GM12878 (cell line): Measurements from ENCODE around the gene TRPM6. TPM values are rescaled to one million over a fixed set of nuclear protein-coding genes. Genes with fewer than 3 reads are reported as not detected.

Source experiments
- ATAC-seq: fragments of 200-7000 bp; cut with Tn5 transposase; 3 replicates; pipeline ENCODE4 v1.9.1; 2020; ENCODE audit warnings: mild to moderate bottlenecking, moderate library complexity
- BruUV-seq: library from RNA; stranded (reverse); fragments of 400-500 nt; replicated peaks from 2 replicates; lab custom pipeline; 2021; lab: Mats Ljungman, UMichigan
- CTCF ChIA-PET: fragments of 300-600 bp; sonication (Branson Sonifier 250); formaldehyde crosslinking; extraction: SDS; loops from one replicate; lab custom pipeline; 2021; ENCODE audit warnings: inconsistent platforms; lab: Yijun Ruan, JAX
- POLR2A ChIA-PET: fragments of 350-600 bp; formaldehyde crosslinking; extraction: SDS; loops from one replicate; lab custom pipeline; 2021; ENCODE audit warnings: inconsistent platforms; lab: Charles Lee
- RAD21 ChIA-PET: fragments of 300-600 bp; sonication (Branson Sonifier 250); formaldehyde crosslinking; loops from one replicate; lab custom pipeline; 2023; ENCODE audit warnings: antibody characterized with exemption; ENCODE audit not compliant: unreplicated experiment; lab: Charles Lee
- SMC1A ChIA-PET: fragments of 300-600 bp; sonication (Branson Sonifier 250); formaldehyde crosslinking; loops from one replicate; lab custom pipeline; 2023; ENCODE audit not compliant: unreplicated experiment, uncharacterized antibody; lab: Charles Lee
- DNase-seq: peaks from one replicate; pipeline ENCODE4 v3.0.0-alpha.2; 2011; ENCODE audit warnings: low read depth, low spot score
- FAIRE-seq: peaks from 3 replicates; lab custom pipeline; 2011; peaks lifted over from hg19 to GRCh38; lab: Jason Lieb, UNC
- H2AFZ ChIP-seq: 2 replicates; pipeline ENCODE4 v1.6.0; 2011; ENCODE audit warnings: low read depth, low read length, control low read depth; ENCODE audit not compliant: control insufficient read depth
- H3K27ac ChIP-seq: 2 replicates; pipeline ENCODE4 v1.5.1; 2011; ENCODE audit warnings: control low read depth; ENCODE audit not compliant: control insufficient read depth, insufficient read depth
- H3K27me3 ChIP-seq, 2 experiments: replicated peaks in 1 of 2; 2 replicates each; pipeline versions ENCODE4 v1.6.0 to v1.6.1; 2011; ENCODE audit warnings: low read length in 1 of 2; ENCODE audit not compliant: control insufficient read depth in 2 of 2, insufficient read depth in 2 of 2
- H3K36me3 ChIP-seq, 2 experiments: 2 replicates each; pipeline ENCODE4 v1.5.1; 2011; ENCODE audit warnings: low read length in 1 of 2; ENCODE audit not compliant: control insufficient read depth in 2 of 2, insufficient read depth in 2 of 2
- H3K4me1 ChIP-seq: 2 replicates; pipeline ENCODE4 v1.6.1; 2011; ENCODE audit warnings: mild to moderate bottlenecking, low read length, moderate library complexity, mixed read lengths; ENCODE audit not compliant: control insufficient read depth, insufficient read depth
- H3K4me2 ChIP-seq: 2 replicates; pipeline ENCODE4 v1.6.0; 2011; ENCODE audit warnings: control low read depth; ENCODE audit not compliant: control insufficient read depth, insufficient read depth
- H3K4me3 ChIP-seq: fragments of 200-600 bp; sonication (generic); 2 replicates; pipeline ENCODE4 v1.5.1; 2016
- H3K79me2 ChIP-seq: 2 replicates; pipeline ENCODE4 v1.6.0; 2011; ENCODE audit warnings: low read length; ENCODE audit not compliant: control insufficient read depth, insufficient read depth
- H3K9ac ChIP-seq: 2 replicates; pipeline ENCODE4 v1.8.0; 2011; ENCODE audit warnings: low read length, control low read depth, mixed read lengths; ENCODE audit not compliant: control insufficient read depth, insufficient read depth
- H3K9me3 ChIP-seq: replicated peaks from 3 replicates; pipeline ENCODE4 v1.5.1; 2011; ENCODE audit warnings: mild to moderate bottlenecking, low read length; ENCODE audit not compliant: control insufficient read depth, insufficient read depth
- H4K20me1 ChIP-seq: 2 replicates; pipeline ENCODE4 v1.6.0; 2011; ENCODE audit not compliant: control insufficient read depth, insufficient read depth
- CTCF ChIP-seq, 3 experiments: IDR thresholded peaks in 2 of 3; conservative IDR thresholded peaks in 1 of 3; 2 replicates each; pipeline ENCODE4 v1.5.1; 2011; ENCODE audit warnings: low read depth in 3 of 3, low read length in 3 of 3, mild to moderate bottlenecking in 3 of 3, control low read depth in 2 of 3, moderate library complexity in 2 of 3, inconsistent platforms in 1 of 3, mixed read lengths in 1 of 3; ENCODE audit not compliant: control insufficient read depth in 2 of 3, insufficient read depth in 1 of 3; ENCODE audit errors: extremely low read depth in 1 of 3
- ELK1 ChIP-seq: IDR thresholded peaks from 2 replicates; pipeline ENCODE4 v1.6.1; 2012; ENCODE audit warnings: low read depth, low read length, improper control_type of control experiment
- MEF2A ChIP-seq: IDR thresholded peaks from 2 replicates; pipeline ENCODE4 v1.6.1; 2011; ENCODE audit warnings: low read depth, mild to moderate bottlenecking, low read length, moderate library complexity; ENCODE audit not compliant: insufficient read depth
- MEF2B ChIP-seq: fragments of 450-650 bp; IDR thresholded peaks from 2 replicates; pipeline ENCODE4 v1.6.1; 2018; ENCODE audit warnings: mild to moderate bottlenecking, moderate library complexity; ENCODE audit not compliant: partially characterized antibody, poor library complexity, severe bottlenecking
- MYB ChIP-seq: fragments of 150-350 bp; IDR thresholded peaks from 2 replicates; pipeline ENCODE4 v1.6.1; 2014; ENCODE audit warnings: mild to moderate bottlenecking, low read depth, low read length, borderline replicate concordance
- PAX5 ChIP-seq: IDR thresholded peaks from 2 replicates; pipeline ENCODE4 v1.6.1; 2011; ENCODE audit warnings: low read depth, low read length, borderline replicate concordance
- POU2F2 ChIP-seq: IDR thresholded peaks from 3 replicates; pipeline ENCODE4 v1.6.1; 2011; ENCODE audit warnings: low read depth, mild to moderate bottlenecking, low read length, borderline replicate concordance
- RAD21 ChIP-seq: IDR thresholded peaks from 2 replicates; pipeline ENCODE4 v1.6.1; 2011; ENCODE audit warnings: mild to moderate bottlenecking, low read depth, low read length, moderate library complexity; ENCODE audit not compliant: insufficient read depth
- SMC3 ChIP-seq: IDR thresholded peaks from 2 replicates; pipeline ENCODE4 v1.6.1; 2011; ENCODE audit warnings: low read length, improper control_type of control experiment, borderline replicate concordance
- SREBF1 ChIP-seq: IDR thresholded peaks from 2 replicates; pipeline ENCODE4 v1.6.1; 2012; ENCODE audit warnings: mild to moderate bottlenecking, low read length
- TCF12 ChIP-seq: IDR thresholded peaks from 2 replicates; pipeline ENCODE4 v1.6.1; 2011; ENCODE audit warnings: low read depth, mild to moderate bottlenecking, low read length
- YY1 ChIP-seq: IDR thresholded peaks from 2 replicates; pipeline ENCODE4 v1.6.1; 2011; ENCODE audit warnings: low read depth, mild to moderate bottlenecking, low read length
- ZBED1 ChIP-seq: IDR thresholded peaks from 2 replicates; pipeline ENCODE4 v1.6.1; 2016; ENCODE audit warnings: borderline replicate concordance
- ZNF384 ChIP-seq: IDR thresholded peaks from 2 replicates; pipeline ENCODE4 v1.6.1; 2012; ENCODE audit warnings: low read depth, mild to moderate bottlenecking, low read length, improper control_type of control experiment, borderline replicate concordance
- ZNF622 ChIP-seq: fragments of 450-650 bp; IDR thresholded peaks from 2 replicates; pipeline ENCODE4 v1.6.1; 2017; ENCODE audit warnings: mild to moderate bottlenecking, inconsistent platforms
- whole genome bisulfite sequencing: methylation state at CpG from one replicate; pipeline ENCODE4 v1.1.6; 2016; ENCODE audit warnings: low lambda C conversion rate; ENCODE audit not compliant: insufficient replicate concordance, insufficient coverage; ENCODE audit errors: missing lambda C conversion rate; 5-methylcytosine and 5-hydroxymethylcytosine counted together
- in situ Hi-C: fragments of 300-500 bp; cut with MboI; formaldehyde crosslinking; loops from 9 replicates; pipeline ENCODE4 v1.14.3; 2018; ENCODE audit warnings: mixed read lengths
- intact Hi-C: fragments of 100-400 bp; cut with micrococcal nuclease; formaldehyde crosslinking; loops from one replicate; pipeline ENCODE4 v1.14.2; 2022; ENCODE audit not compliant: unreplicated experiment
- polyA plus RNA-seq, 11 experiments: library from polyadenylated mRNA; depleted of rRNA in 4 of 11; unstranded in 6 of 11; stranded (reverse) in 5 of 11; fragments of >200 nt; fragmentation: Nextera tagmentation in 4 of 11; fragmentation: Illumina TruSeq in 1 of 11; extraction: Ambion mirVana in 4 of 11; extraction: Trizol in 1 of 11; gene quantifications; 1 replicate in 1 of 11; 2 replicates in 10 of 11; pipeline versions ENCODE4 v1.2.1 to v1.2.3, GENCODE V29; 2011 to 2016; ENCODE audit warnings: inconsistent platforms in 2 of 11, missing spikeins in 2 of 11, low read depth in 1 of 11
- total RNA-seq, 4 experiments: library from RNA; depleted of rRNA in 3 of 4; stranded (reverse); fragments of >200 nt in 3 of 4; fragmentation: Illumina TruSeq in 1 of 4; extraction: Trizol in 1 of 4; gene quantifications; 2 replicates each; pipeline versions ENCODE4 v1.2.1 to v1.2.3, GENCODE V29; 2013 to 2021

Gene TRPM6
- total and polyA plus RNA-seq, 10 of the 15 experiments (the other 5 are each of a cell fraction or from before 2014, with no cell fraction given) = under 0.01 to 0.34 (median 0.05) TPM; not detected in 1

DNA sequence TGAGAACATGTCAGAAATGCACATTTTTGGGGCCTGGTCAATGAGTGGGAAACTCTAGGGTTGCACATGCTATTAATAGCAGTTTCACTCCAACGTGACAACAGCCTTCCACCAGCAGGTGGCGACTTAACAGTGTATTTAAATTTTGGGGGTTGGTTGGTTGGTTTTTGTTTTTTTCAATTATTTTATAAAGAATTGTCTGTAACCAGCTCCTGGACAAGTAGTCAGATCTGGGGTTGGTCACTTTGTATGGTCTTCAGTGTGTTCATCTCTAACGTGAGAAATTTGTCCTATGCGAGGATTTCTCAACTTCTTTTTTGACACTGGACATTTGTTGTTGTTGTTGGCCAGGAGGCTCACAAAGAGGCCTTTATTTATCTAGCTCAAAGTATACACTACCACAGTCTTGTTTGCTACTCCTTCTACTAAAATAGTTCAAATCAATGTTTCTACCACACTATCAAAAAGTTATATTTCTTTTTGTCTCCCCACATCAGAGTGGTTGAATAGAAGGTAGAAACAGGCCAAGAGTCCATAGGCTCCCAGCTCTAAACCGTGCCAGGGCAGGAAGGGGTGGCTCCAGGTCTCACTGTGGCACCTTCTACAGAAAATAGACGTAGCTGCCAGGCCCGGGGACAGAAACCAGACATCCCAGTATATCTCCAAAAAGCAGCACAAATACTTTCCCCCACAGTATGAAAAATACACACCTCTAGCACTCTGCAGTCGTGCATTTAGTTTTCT lies 110.4 kb downstream of the TRPM6 start:
- ATAC-seq (peak; percentile 75), FAIRE-seq (peak; percentile 59), DNase-seq (peak; percentile 9)
- ChIA-PET POLR2A (no interaction called here), SMC1A (interaction anchor here (1.0 to 7.2 kb wide), 11 partner anchors 17 to 308 kb away, joined by 3 to 127 read pairs (median 5); partner anchors contain the start of gene CARNMT1), CTCF (interaction anchor here (0.6 to 15.1 kb wide), 22 partner anchors 9 to 453 kb away, joined by 3 to 320 read pairs (median 5); partner anchors contain the start of gene C9orf40), RAD21 (interaction anchor here (0.7 to 1.5 kb wide), 6 partner anchors 225 to 298 kb away, joined by 3 to 6 read pairs (median 4); partner anchors contain the start of gene CARNMT1)
- TF ChIP-seq YY1 (0 out of 2 replicates have a peak, but pooled peaks have one; percentile 28), MEF2B (peak; percentile 75), TCF12 (no peak), ZNF622 (no peak), CTCF (IDR thresholded peaks at IDR 0.05 in 2 of 3, conservative IDR thresholded peaks at IDR 0.05 in 1 of 3; ENCODE audit: control insufficient read depth in 2 of 3, extremely low read depth in 1 of 3, insufficient read depth in 1 of 3, low read depth in 3 of 3, low read length in 3 of 3) (peak; percentile 69 to 79 (median 74)), ELK1 (no peak), SREBF1 (no peak), RAD21 (peak; percentile 72), SMC3 (peak; percentile 94), ZNF384 (peak; percentile 52; the same call in 1 of the 2 replicates), MYB (no peak), MEF2A (peak; percentile 86), POU2F2 (peak; percentile 89), ZBED1 (no peak), PAX5 (no peak)
- WGBS = 14% methylated on average over 8 of the region's 8 CpGs
- H3K9me3 ChIP-seq = no peaks in the 10 kb centered on the region
- no peak overlapping the region for H3K4me3 ChIP-seq
- intact Hi-C loops = no loop called here
- H3K27ac ChIP-seq = no peak overlapping the region
- H3K27me3 ChIP-seq = no peaks in the 10 kb centered on the region; a peak in 1 of 4 replicates
- in situ Hi-C loops = loop anchor here (5.0 kb wide), 1 partner anchor 300 kb away; no protein-coding TSS in a partner anchor
- no peaks in the 10 kb centered on the region; the same call in 1 of the 2 replicates for H3K4me1 ChIP-seq
- BruUV-seq = no TSS peak
- no peak overlapping the region for H2AFZ ChIP-seq
- H3K36me3 ChIP-seq = no peaks in the 10 kb centered on the region
- H4K20me1 ChIP-seq = no peaks in the 10 kb centered on the region
- no peak overlapping the region for H3K4me2 ChIP-seq
- no peaks in the 10 kb centered on the region for H3K79me2 ChIP-seq
- no peak overlapping the region for H3K9ac ChIP-seq
